Prostate gland (tissue), 2 donors: ENCODE measurements around the gene PCDHA6.

Experiments used
- POLR2AphosphoS5 ChIP-seq: sonication (generic); formaldehyde crosslinking; IDR thresholded peaks from one replicate; pipeline ENCODE4 v1.6.1; 2017; ENCODE audit warnings: antibody characterized with exemption
- TF ChIP-seq, protein P1 (sequence below), 4 experiments: fragments of 200-600 bp in 2 of 4; fragments of 450-650 bp in 2 of 4; sonication (generic) in 2 of 4; IDR thresholded peaks; 1 replicate in 3 of 4; 2 replicates in 1 of 4; pipeline ENCODE4 v1.5.1; 2016 to 2019; ENCODE audit warnings: antibody characterized with exemption in 4 of 4, mild to moderate bottlenecking in 2 of 4, moderate library complexity in 2 of 4

DNA sequence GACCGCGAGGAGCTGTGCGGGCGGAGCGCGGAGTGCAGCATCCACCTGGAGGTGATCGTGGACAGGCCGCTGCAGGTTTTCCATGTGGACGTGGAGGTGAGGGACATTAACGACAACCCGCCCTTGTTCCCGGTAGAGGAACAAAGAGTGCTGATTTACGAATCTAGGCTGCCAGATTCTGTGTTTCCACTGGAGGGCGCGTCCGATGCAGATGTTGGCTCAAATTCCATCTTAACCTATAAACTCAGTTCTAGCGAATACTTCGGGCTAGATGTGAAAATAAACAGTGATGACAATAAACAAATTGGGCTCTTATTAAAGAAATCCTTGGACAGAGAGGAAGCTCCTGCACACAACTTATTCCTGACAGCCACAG lies 590 bp downstream of the PCDHA6 start:
- TF ChIP-seq, protein P1, sequence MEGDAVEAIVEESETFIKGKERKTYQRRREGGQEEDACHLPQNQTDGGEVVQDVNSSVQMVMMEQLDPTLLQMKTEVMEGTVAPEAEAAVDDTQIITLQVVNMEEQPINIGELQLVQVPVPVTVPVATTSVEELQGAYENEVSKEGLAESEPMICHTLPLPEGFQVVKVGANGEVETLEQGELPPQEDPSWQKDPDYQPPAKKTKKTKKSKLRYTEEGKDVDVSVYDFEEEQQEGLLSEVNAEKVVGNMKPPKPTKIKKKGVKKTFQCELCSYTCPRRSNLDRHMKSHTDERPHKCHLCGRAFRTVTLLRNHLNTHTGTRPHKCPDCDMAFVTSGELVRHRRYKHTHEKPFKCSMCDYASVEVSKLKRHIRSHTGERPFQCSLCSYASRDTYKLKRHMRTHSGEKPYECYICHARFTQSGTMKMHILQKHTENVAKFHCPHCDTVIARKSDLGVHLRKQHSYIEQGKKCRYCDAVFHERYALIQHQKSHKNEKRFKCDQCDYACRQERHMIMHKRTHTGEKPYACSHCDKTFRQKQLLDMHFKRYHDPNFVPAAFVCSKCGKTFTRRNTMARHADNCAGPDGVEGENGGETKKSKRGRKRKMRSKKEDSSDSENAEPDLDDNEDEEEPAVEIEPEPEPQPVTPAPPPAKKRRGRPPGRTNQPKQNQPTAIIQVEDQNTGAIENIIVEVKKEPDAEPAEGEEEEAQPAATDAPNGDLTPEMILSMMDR (IDR thresholded peaks at IDR 0.05) = no peak
- TF ChIP-seq POLR2AphosphoS5 = no peak
